ENCODE results near the gene USP48. TPM values are rescaled to one million over a fixed set of nuclear protein-coding genes. Genes with fewer than 3 reads are reported as not detected.

Gene USP48
- total and polyA plus RNA-seq, 2 donors (not counting 1 experiment from before 2014, with no cell fraction given) = 34.1 to 45.6 TPM

GRCh38 chr1:21652101-21652936 lies 130.6 kb downstream of the USP48 start:
- H3K4me3 ChIP-seq (replicated peaks in 1 of 4; ENCODE audit: control extremely low read depth in 1 of 4, insufficient read depth in 1 of 4, low read depth in 3 of 4, low read length in 4 of 4) = no peak overlapping the region
- peaks cover 21% of the 10 kb centered on the region for H3K27me3 ChIP-seq (ENCODE audit: control insufficient read depth, insufficient read depth, low read length)

DNA sequence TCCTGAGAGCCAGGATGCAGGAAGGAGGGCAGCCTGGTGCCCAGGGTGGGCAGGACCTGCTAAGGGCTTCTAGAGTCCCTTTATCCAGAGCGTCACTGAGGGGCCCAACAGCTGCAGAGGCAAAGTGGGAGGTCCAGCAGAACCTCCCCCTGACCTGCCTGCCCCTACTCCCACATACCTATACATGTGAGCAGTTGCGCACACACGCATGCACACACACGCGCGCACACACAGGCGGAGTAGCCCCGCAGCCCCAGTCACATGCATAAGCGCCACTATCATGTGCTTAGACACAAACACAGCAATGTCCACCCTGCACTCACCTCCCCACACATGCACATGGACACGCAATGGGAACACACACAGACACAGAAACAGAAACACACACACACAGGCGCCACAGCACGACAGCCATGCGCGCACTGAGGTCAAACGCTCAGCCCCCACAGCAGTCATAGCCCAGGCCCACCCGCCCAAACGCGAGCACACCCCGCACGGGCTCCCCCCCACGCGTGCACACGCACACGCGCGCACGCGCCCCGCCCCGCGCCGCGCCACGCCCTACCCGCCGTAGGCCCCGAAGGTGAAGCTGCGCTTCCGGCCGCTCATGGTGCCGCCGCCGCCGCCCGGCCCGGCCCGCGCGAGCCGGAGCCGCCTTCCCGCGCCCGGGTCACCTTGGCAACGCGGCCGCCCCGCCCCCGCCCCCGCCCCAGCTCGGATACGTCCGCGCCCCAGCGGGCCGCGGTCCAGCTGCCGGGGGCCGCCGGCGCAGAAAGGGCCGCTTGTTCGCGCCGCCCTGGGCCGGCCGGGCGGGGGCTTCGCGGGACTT lies 131.5 kb downstream of the USP48 start:
- Histone ChIP-seq H3K36me3 (ENCODE audit: control insufficient read depth, insufficient read depth, low read length) (no peaks in the 10 kb centered on the region), H3K27me3 (ENCODE audit: control insufficient read depth, insufficient read depth, low read length) (peaks cover 21% of the 10 kb centered on the region), H4K20me1 (ENCODE audit: control insufficient read depth, extremely low read depth, insufficient read depth, low read length) (no peaks in the 10 kb centered on the region), H3K4me2 (ENCODE audit: extremely low read depth, insufficient read depth, low read length) (peak overlapping the region; percentile 66), H3K4me1 (ENCODE audit: control insufficient read depth, extremely low read depth, insufficient read depth, low read length) (peaks cover 3% of the 10 kb centered on the region), H2AFZ (ENCODE audit: low read length) (no peak overlapping the region), H3K4me3 (replicated peaks in 1 of 4; ENCODE audit: control extremely low read depth in 1 of 4, insufficient read depth in 1 of 4, low read depth in 3 of 4, low read length in 4 of 4) (peak overlapping the region in 2 of 4 experiments; percentile 34 to 48), H3K27ac (ENCODE audit: insufficient read depth, low read length) (no peak overlapping the region), H3K9ac (ENCODE audit: insufficient read depth, low read length) (no peak overlapping the region), H3K79me2 (ENCODE audit: control insufficient read depth, insufficient read depth, low read length) (no peaks in the 10 kb centered on the region), H3K9me3 (ENCODE audit: control insufficient read depth, insufficient read depth, low read depth, low read length) (no peaks in the 10 kb centered on the region)
- TF ChIP-seq, protein P1, sequence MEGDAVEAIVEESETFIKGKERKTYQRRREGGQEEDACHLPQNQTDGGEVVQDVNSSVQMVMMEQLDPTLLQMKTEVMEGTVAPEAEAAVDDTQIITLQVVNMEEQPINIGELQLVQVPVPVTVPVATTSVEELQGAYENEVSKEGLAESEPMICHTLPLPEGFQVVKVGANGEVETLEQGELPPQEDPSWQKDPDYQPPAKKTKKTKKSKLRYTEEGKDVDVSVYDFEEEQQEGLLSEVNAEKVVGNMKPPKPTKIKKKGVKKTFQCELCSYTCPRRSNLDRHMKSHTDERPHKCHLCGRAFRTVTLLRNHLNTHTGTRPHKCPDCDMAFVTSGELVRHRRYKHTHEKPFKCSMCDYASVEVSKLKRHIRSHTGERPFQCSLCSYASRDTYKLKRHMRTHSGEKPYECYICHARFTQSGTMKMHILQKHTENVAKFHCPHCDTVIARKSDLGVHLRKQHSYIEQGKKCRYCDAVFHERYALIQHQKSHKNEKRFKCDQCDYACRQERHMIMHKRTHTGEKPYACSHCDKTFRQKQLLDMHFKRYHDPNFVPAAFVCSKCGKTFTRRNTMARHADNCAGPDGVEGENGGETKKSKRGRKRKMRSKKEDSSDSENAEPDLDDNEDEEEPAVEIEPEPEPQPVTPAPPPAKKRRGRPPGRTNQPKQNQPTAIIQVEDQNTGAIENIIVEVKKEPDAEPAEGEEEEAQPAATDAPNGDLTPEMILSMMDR (conservative IDR thresholded peaks at IDR 0.05 in 1 of 2, IDR thresholded peaks at IDR 0.05 in 1 of 2; ENCODE audit: low read depth in 1 of 2, low read length in 2 of 2) = no peak
- TF ChIP-seq EZH2 (IDR thresholded peaks at IDR 0.05; ENCODE audit: low read length, missing control alignments) = peak; percentile 94
- DNase-seq (ENCODE audit: low read depth in 2 of 2) = peak in 1 of 2 donors; percentile 27

More at GRCh38 chr1:21652101-21652936, 130.6 kb downstream of the USP48 start:
- Histone ChIP-seq H3K36me3 (ENCODE audit: control insufficient read depth, insufficient read depth, low read length) (no peaks in the 10 kb centered on the region), H2AFZ (ENCODE audit: low read length) (no peak overlapping the region), H3K9ac (ENCODE audit: insufficient read depth, low read length) (no peak overlapping the region), H3K27ac (ENCODE audit: insufficient read depth, low read length) (no peak overlapping the region), H3K9me3 (ENCODE audit: control insufficient read depth, insufficient read depth, low read depth, low read length) (no peaks in the 10 kb centered on the region), H4K20me1 (ENCODE audit: control insufficient read depth, extremely low read depth, insufficient read depth, low read length) (no peaks in the 10 kb centered on the region), H3K4me2 (ENCODE audit: extremely low read depth, insufficient read depth, low read length) (no peak overlapping the region), H3K4me1 (ENCODE audit: control insufficient read depth, extremely low read depth, insufficient read depth, low read length) (peaks cover 3% of the 10 kb centered on the region), H3K79me2 (ENCODE audit: control insufficient read depth, insufficient read depth, low read length) (no peaks in the 10 kb centered on the region)
- DNase-seq (ENCODE audit: low read depth in 2 of 2) = no peak
- peak; percentile 77 for TF ChIP-seq EZH2 (IDR thresholded peaks at IDR 0.05; ENCODE audit: low read length, missing control alignments)
- TF ChIP-seq, protein P1 (conservative IDR thresholded peaks at IDR 0.05 in 1 of 2, IDR thresholded peaks at IDR 0.05 in 1 of 2; ENCODE audit: low read depth in 1 of 2, low read length in 2 of 2) = no peak

GRCh38 chr1:21650400-21650799 lies 132.5 kb downstream of the USP48 start:
- Histone ChIP-seq H3K27ac (ENCODE audit: insufficient read depth, low read length) (no peak overlapping the region), H2AFZ (ENCODE audit: low read length) (no peak overlapping the region), H3K9ac (ENCODE audit: insufficient read depth, low read length) (no peak overlapping the region), H4K20me1 (ENCODE audit: control insufficient read depth, extremely low read depth, insufficient read depth, low read length) (no peaks in the 10 kb centered on the region), H3K79me2 (ENCODE audit: control insufficient read depth, insufficient read depth, low read length) (no peaks in the 10 kb centered on the region), H3K4me2 (ENCODE audit: extremely low read depth, insufficient read depth, low read length) (no peak overlapping the region), H3K4me3 (replicated peaks in 1 of 4; ENCODE audit: control extremely low read depth in 1 of 4, insufficient read depth in 1 of 4, low read depth in 3 of 4, low read length in 4 of 4) (no peak overlapping the region), H3K36me3 (ENCODE audit: control insufficient read depth, insufficient read depth, low read length) (no peaks in the 10 kb centered on the region), H3K27me3 (ENCODE audit: control insufficient read depth, insufficient read depth, low read length) (peaks cover 21% of the 10 kb centered on the region), H3K9me3 (ENCODE audit: control insufficient read depth, insufficient read depth, low read depth, low read length) (no peaks in the 10 kb centered on the region), H3K4me1 (ENCODE audit: control insufficient read depth, extremely low read depth, insufficient read depth, low read length) (peaks cover 3% of the 10 kb centered on the region)
- DNase-seq (ENCODE audit: low read depth in 2 of 2) = no peak
- TF ChIP-seq, protein P1 (conservative IDR thresholded peaks at IDR 0.05 in 1 of 2, IDR thresholded peaks at IDR 0.05 in 1 of 2; ENCODE audit: low read depth in 1 of 2, low read length in 2 of 2) = no peak
- TF ChIP-seq EZH2 (IDR thresholded peaks at IDR 0.05; ENCODE audit: low read length, missing control alignments) = no peak
